ENCODE results near the gene SCYGR8. TPM values are rescaled to one million over a fixed set of nuclear protein-coding genes. Genes with fewer than 3 reads are reported as not detected.

SCYGR8 gene
- polyA plus RNA-seq, 3 donors, result not detected

GRCh38 chr2:227772932-227773331 lies 27.2 kb downstream of the SCYGR8 start:
- no peaks in the 10 kb centered on the region for H3K36me3 Mint-ChIP-seq
- no peaks in the 10 kb centered on the region for H3K36me3 ChIP-seq (replicated peaks in 1 of 2; ENCODE audit: control insufficient read depth in 1 of 2, insufficient read depth in 2 of 2, low read length in 2 of 2)
- no CpG with 5 or more reads among the region's 2 CpGs for WGBS (ENCODE audit: insufficient coverage)
- H3K4me3 Mint-ChIP-seq, result no peak overlapping the region
- no peak for DNase-seq
- no peaks in the 10 kb centered on the region for H3K9me3 ChIP-seq (replicated peaks in 1 of 2; ENCODE audit: control insufficient read depth in 1 of 2, insufficient read depth in 1 of 2, low read length in 2 of 2)
- no peak for TF ChIP-seq CTCF (IDR thresholded peaks at IDR 0.05)
- intact Hi-C loops (cut with micrococcal nuclease), result no loop called here
- H3K4me1 ChIP-seq (ENCODE audit: control insufficient read depth in 1 of 2, insufficient read depth in 2 of 2, low read length in 2 of 2), result no peaks in the 10 kb centered on the region
- H4K20me1 ChIP-seq (ENCODE audit: insufficient read depth, low read length), result no peaks in the 10 kb centered on the region
- no peak overlapping the region for H3K27ac Mint-ChIP-seq
- H3K9ac ChIP-seq (ENCODE audit: insufficient read depth, low read length, poor library complexity, severe bottlenecking), result no peak overlapping the region
- H2AFZ ChIP-seq (ENCODE audit: insufficient read depth, low read depth, low read length, poor library complexity, severe bottlenecking), result no peak overlapping the region
- H3K4me2 ChIP-seq (replicated peaks; ENCODE audit: extremely low read depth, low read length, poor library complexity, severe bottlenecking), result no peak overlapping the region
- no peak overlapping the region for H3K27ac ChIP-seq (ENCODE audit: low read depth in 1 of 2, low read length in 2 of 2)
- H3K4me3 ChIP-seq (replicated peaks in 1 of 3; ENCODE audit: low read depth in 2 of 3, low read length in 3 of 3), result no peak overlapping the region
- H3K27me3 ChIP-seq (ENCODE audit: control insufficient read depth in 2 of 2, insufficient read depth in 2 of 2, low read length in 2 of 2), result no peaks in the 10 kb centered on the region
- H3K27me3 Mint-ChIP-seq (ENCODE audit: low read depth in 3 of 3), result peaks cover 0 to 6% (median 0%) of the 10 kb centered on the region in 3 donors
- peaks cover 2% of the 10 kb centered on the region for H3K4me1 Mint-ChIP-seq
- H3K9me3 Mint-ChIP-seq, result peaks cover 0 to 6% (median 0%) of the 10 kb centered on the region in 7 donors
- no peaks in the 10 kb centered on the region for H3K79me2 ChIP-seq (ENCODE audit: insufficient read depth, low read length)

- Histone ChIP-seq H4K20me1 (ENCODE audit: insufficient read depth, low read length) (no peaks in the 10 kb centered on the region), H3K9ac (ENCODE audit: insufficient read depth, low read length, poor library complexity, severe bottlenecking) (no peak overlapping the region), H3K27ac (ENCODE audit: low read depth in 1 of 2, low read length in 2 of 2) (no peak overlapping the region), H3K4me1 (ENCODE audit: control insufficient read depth in 1 of 2, insufficient read depth in 2 of 2, low read length in 2 of 2) (no peaks in the 10 kb centered on the region), H3K9me3 (replicated peaks in 1 of 2; ENCODE audit: control insufficient read depth in 1 of 2, insufficient read depth in 1 of 2, low read length in 2 of 2) (no peaks in the 10 kb centered on the region), H3K4me3 (replicated peaks in 1 of 3; ENCODE audit: low read depth in 2 of 3, low read length in 3 of 3) (no peak overlapping the region), H2AFZ (ENCODE audit: insufficient read depth, low read depth, low read length, poor library complexity, severe bottlenecking) (no peak overlapping the region), H3K36me3 (replicated peaks in 1 of 2; ENCODE audit: control insufficient read depth in 1 of 2, insufficient read depth in 2 of 2, low read length in 2 of 2) (no peaks in the 10 kb centered on the region), H3K79me2 (ENCODE audit: insufficient read depth, low read length) (no peaks in the 10 kb centered on the region), H3K4me2 (replicated peaks; ENCODE audit: extremely low read depth, low read length, poor library complexity, severe bottlenecking) (no peak overlapping the region), H3K27me3 (ENCODE audit: control insufficient read depth in 2 of 2, insufficient read depth in 2 of 2, low read length in 2 of 2) (no peaks in the 10 kb centered on the region)
- H3K4me1 Mint-ChIP-seq, result peaks cover 2% of the 10 kb centered on the region
- peaks cover 0 to 6% (median 0%) of the 10 kb centered on the region in 7 donors for H3K9me3 Mint-ChIP-seq
- H3K36me3 Mint-ChIP-seq, result no peaks in the 10 kb centered on the region
- WGBS (ENCODE audit: insufficient coverage), result 88% methylated on average over 8 of the region's 15 CpGs
- peak in 2 of 3 donors; percentile 36 to 42 for DNase-seq
- H3K27ac Mint-ChIP-seq, result no peak overlapping the region
- intact Hi-C loops (cut with micrococcal nuclease), result no loop called here
- H3K27me3 Mint-ChIP-seq (ENCODE audit: low read depth in 3 of 3), result peaks cover 2 to 6% (median 2%) of the 10 kb centered on the region in 3 donors
- TF ChIP-seq CTCF (IDR thresholded peaks at IDR 0.05), result peak; percentile 42
- H3K4me3 Mint-ChIP-seq, result no peak overlapping the region
These were observed 28.4 kb downstream of the SCYGR8 start for GRCh38 chr2:227774011-227774624.

Measured in CD14-positive monocyte (primary cell).